Stimulated activated CD4-positive, alpha-beta T cell treated with anti-CD3 and anti-CD28 coated beads, Interleukin-4, amount 100 ng/mL, for 1 hour (primary cell): ENCODE results near the gene RASA3.

ENCODE experiments used
- DNase-seq: peaks from one replicate; pipeline ENCODE4 v3.0.0-alpha.2; 2020

Gene RASA3

GRCh38 chr13:113942591-113943103 is 189.8 kb downstream of the RASA3 start:
- no peak for DNase-seq

- no peak for DNase-seq
These were observed 190.7 kb downstream of the RASA3 start for GRCh38 chr13:113941571-113942191.

GRCh38 chr13:113939944-113940297 is 192.5 kb downstream of the RASA3 start:
- DNase-seq: no peak

- no peak for DNase-seq
These were observed 193.1 kb downstream of the RASA3 start for GRCh38 chr13:113939129-113939943.

- DNase-seq: no peak
These were observed 193.7 kb downstream of the RASA3 start for GRCh38 chr13:113938716-113939115.

GRCh38 chr13:113938246-113938645 is 194.2 kb downstream of the RASA3 start:
- DNase-seq: no peak

- DNase-seq: no peak
These were observed 194.8 kb downstream of the RASA3 start for GRCh38 chr13:113937527-113938180.

- no peak for DNase-seq
These were observed 195.3 kb downstream of the RASA3 start for GRCh38 chr13:113937073-113937472.

- DNase-seq: no peak
These were observed 196.1 kb downstream of the RASA3 start for GRCh38 chr13:113936166-113936965.

- no peak for DNase-seq
These were observed 197.2 kb downstream of the RASA3 start for GRCh38 chr13:113935001-113935844.

GRCh38 chr13:113934576-113934975 is 197.8 kb downstream of the RASA3 start:
- no peak for DNase-seq

- no peak for DNase-seq
These were observed 198.5 kb downstream of the RASA3 start for GRCh38 chr13:113933901-113934300.

GRCh38 chr13:113931841-113932459 is 200.5 kb downstream of the RASA3 start:
- no peak for DNase-seq

- DNase-seq: no peak
These were observed 201.5 kb downstream of the RASA3 start for GRCh38 chr13:113930671-113931637.

GRCh38 chr13:113929628-113930615 is 202.5 kb downstream of the RASA3 start:
- no peak for DNase-seq

- DNase-seq: no peak
These were observed 203.5 kb downstream of the RASA3 start for GRCh38 chr13:113928685-113929627.
